Measurements from ENCODE around the gene SYT8. TPM values are rescaled to one million over a fixed set of nuclear protein-coding genes. Genes with fewer than 3 reads are reported as not detected.

The SYT8 gene
- total RNA-seq, 2 donors from 2014 or later, result 1.7 to 4.1 TPM

GRCh38 chr11:1845095-1845429 lies 10.3 kb downstream of the SYT8 start:
- H3K27me3 ChIP-seq (replicated peaks; ENCODE audit: insufficient read depth), result no peaks in the 10 kb centered on the region
- H3K4me1 ChIP-seq (replicated peaks), result no peaks in the 10 kb centered on the region
- DNase-seq (ENCODE audit: low spot score), result no peak
- WGBS, result 80% methylated on average over 1 of the region's 1 CpG
- intact Hi-C loops (cut with DNase I), result no loop called here
- no peaks in the 10 kb centered on the region for H3K36me3 ChIP-seq
- no peak overlapping the region for H3K4me3 ChIP-seq
- TF ChIP-seq POLR2A (IDR thresholded peaks at IDR 0.05), result no peak
- TF ChIP-seq, protein P1, sequence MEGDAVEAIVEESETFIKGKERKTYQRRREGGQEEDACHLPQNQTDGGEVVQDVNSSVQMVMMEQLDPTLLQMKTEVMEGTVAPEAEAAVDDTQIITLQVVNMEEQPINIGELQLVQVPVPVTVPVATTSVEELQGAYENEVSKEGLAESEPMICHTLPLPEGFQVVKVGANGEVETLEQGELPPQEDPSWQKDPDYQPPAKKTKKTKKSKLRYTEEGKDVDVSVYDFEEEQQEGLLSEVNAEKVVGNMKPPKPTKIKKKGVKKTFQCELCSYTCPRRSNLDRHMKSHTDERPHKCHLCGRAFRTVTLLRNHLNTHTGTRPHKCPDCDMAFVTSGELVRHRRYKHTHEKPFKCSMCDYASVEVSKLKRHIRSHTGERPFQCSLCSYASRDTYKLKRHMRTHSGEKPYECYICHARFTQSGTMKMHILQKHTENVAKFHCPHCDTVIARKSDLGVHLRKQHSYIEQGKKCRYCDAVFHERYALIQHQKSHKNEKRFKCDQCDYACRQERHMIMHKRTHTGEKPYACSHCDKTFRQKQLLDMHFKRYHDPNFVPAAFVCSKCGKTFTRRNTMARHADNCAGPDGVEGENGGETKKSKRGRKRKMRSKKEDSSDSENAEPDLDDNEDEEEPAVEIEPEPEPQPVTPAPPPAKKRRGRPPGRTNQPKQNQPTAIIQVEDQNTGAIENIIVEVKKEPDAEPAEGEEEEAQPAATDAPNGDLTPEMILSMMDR (IDR thresholded peaks at IDR 0.05), result no peak
- H3K9me3 ChIP-seq, result no peaks in the 10 kb centered on the region
- no peak overlapping the region for H3K27ac ChIP-seq

DNA sequence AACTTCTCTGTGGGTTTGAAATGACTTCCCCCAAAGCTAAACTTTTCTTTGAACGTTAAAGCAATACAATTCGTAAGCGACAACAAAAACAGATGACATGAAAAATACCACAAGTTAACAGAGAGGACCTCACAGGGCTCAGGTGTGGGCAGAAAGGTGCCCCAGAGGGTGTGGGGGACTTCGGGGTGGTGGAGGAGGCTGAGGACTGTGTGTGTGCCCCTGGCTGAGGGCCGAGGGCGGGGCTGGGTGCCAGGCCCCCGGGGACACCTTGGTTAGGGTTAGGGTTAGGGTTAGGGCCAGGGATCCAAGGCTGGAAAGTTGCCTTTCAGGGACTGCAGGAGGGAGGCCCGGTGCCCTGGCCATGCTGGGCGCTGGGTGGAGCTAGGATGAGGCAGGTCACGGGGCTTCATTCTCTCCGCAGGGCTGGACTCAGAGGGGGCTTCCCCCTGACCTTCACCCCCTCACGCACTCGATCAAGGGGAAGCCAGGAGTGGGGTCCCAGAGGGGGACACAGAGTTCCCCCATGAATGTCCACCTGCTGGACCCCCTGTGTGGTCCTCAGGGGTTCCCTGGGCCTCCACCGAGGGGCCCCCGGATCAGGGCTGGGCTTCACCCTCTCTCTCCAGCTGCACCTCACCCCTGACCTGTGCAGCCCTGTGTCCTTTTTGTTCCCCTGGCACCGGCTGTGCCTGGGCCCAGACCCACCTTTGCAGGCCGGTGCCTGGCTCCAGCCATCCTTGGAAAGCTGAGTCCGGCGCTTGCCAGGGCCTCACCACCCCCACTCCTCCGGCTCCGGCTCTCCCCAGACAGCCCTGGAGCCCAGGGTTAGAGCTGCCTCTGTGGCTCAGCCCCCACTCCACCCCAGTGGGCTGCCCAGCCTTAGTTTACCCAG lies 11.0 kb downstream of the SYT8 start:
- no peak overlapping the region for H3K27ac ChIP-seq
- intact Hi-C loops (cut with DNase I), result no loop called here
- H3K9me3 ChIP-seq, result no peaks in the 10 kb centered on the region
- DNase-seq (ENCODE audit: low spot score), result no peak
- H3K36me3 ChIP-seq, result no peaks in the 10 kb centered on the region
- H3K27me3 ChIP-seq (replicated peaks; ENCODE audit: insufficient read depth), result no peaks in the 10 kb centered on the region
- TF ChIP-seq POLR2A (IDR thresholded peaks at IDR 0.05) (no peak), POLR2AphosphoS5 (IDR thresholded peaks at IDR 0.05) (no peak)
- TF ChIP-seq, protein P1 (IDR thresholded peaks at IDR 0.05), result no peak
- WGBS, result 87% methylated on average over 21 of the region's 21 CpGs
- H3K4me3 ChIP-seq, result no peak overlapping the region
- H3K4me1 ChIP-seq (replicated peaks), result no peaks in the 10 kb centered on the region

- DNase-seq (ENCODE audit: low spot score), result no peak
- no peaks in the 10 kb centered on the region for H3K4me1 ChIP-seq (replicated peaks)
- H3K27ac ChIP-seq, result no peak overlapping the region
- no peak overlapping the region for H3K4me3 ChIP-seq
- no peaks in the 10 kb centered on the region for H3K36me3 ChIP-seq
- 90% methylated on average over 9 of the region's 9 CpGs for WGBS
- intact Hi-C loops (cut with DNase I), result no loop called here
- H3K9me3 ChIP-seq, result no peaks in the 10 kb centered on the region
- TF ChIP-seq, protein P1 (IDR thresholded peaks at IDR 0.05), result no peak
- TF ChIP-seq POLR2AphosphoS5 (IDR thresholded peaks at IDR 0.05) (no peak), POLR2A (IDR thresholded peaks at IDR 0.05) (no peak)
- no peaks in the 10 kb centered on the region for H3K27me3 ChIP-seq (replicated peaks; ENCODE audit: insufficient read depth)
These were observed 11.7 kb downstream of the SYT8 start for GRCh38 chr11:1846453-1846932.

DNA sequence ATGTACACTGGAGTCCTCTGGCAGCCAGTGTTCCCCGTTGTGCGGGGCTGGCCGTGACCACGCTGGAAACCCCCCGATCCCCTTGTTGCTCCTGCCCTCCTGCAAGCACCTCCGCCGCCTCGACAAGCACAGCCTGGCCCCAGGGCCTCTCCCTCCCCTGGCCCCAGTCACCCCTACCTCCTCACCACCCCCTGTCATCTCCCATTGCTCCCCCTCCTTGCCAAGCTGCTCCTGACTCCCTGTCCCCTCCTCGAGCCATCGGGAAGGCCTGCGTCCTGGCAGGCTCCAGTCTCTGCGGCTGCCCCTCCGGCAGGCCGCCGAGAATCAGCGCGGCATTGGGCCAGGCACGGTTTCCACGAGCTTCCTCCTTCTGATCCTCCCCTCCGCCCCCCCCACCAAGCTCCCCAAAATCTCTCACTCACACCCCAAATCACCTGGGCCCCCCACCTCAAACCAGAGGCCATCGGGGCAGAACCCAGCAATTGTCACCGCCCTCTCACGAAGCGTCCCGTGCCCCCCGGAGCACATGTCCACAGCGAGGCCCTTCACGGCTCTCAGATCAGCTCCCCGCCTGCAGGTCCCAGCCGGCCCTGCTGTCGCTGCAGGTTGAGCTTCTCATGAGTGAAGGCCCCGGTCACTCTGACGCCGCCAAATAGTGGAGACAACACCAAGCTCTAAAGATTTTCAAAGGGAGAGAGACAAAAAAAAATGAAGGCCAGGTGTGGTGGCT lies 12.4 kb downstream of the SYT8 start:
- Histone ChIP-seq H3K4me1 (replicated peaks) (no peaks in the 10 kb centered on the region), H3K27me3 (replicated peaks; ENCODE audit: insufficient read depth) (no peaks in the 10 kb centered on the region), H3K36me3 (no peaks in the 10 kb centered on the region), H3K9me3 (no peaks in the 10 kb centered on the region), H3K27ac (no peak overlapping the region), H3K4me3 (no peak overlapping the region)
- TF ChIP-seq POLR2AphosphoS5 (IDR thresholded peaks at IDR 0.05) (no peak), POLR2A (IDR thresholded peaks at IDR 0.05) (no peak)
- TF ChIP-seq, protein P1 (IDR thresholded peaks at IDR 0.05), result no peak
- DNase-seq (ENCODE audit: low spot score), result no peak
- intact Hi-C loops (cut with DNase I), result no loop called here
- WGBS, result 89% methylated on average over 34 of the region's 34 CpGs

Data from prostate gland (tissue), 2 donors.